Right lobe of liver (tissue), 4 donors: ENCODE results near the gene MDFI.

Experiments used
- POLR2A ChIP-seq: fragments of 450-650 bp; IDR thresholded peaks from one replicate; pipeline ENCODE4 v1.6.1; 2017; ENCODE audit warnings: antibody characterized with exemption, mild to moderate bottlenecking
- TF ChIP-seq, protein P1 (sequence below), 4 donors: fragments of 200-600 bp in 3 of 4; fragments of 450-650 bp in 1 of 4; IDR thresholded peaks; one replicate each; pipeline versions ENCODE4 v1.5.1 to v1.8.0; 2016 to 2022; ENCODE audit warnings: antibody characterized with exemption in 4 of 4, mild to moderate bottlenecking in 2 of 4
- donor health status: DM: no; HTN: no; CAD: no.
- donor health status: DM: no; HTN: no; CAD: no.
- donor health status: DM: no; HTN: yes; CAD: no.

DNA sequence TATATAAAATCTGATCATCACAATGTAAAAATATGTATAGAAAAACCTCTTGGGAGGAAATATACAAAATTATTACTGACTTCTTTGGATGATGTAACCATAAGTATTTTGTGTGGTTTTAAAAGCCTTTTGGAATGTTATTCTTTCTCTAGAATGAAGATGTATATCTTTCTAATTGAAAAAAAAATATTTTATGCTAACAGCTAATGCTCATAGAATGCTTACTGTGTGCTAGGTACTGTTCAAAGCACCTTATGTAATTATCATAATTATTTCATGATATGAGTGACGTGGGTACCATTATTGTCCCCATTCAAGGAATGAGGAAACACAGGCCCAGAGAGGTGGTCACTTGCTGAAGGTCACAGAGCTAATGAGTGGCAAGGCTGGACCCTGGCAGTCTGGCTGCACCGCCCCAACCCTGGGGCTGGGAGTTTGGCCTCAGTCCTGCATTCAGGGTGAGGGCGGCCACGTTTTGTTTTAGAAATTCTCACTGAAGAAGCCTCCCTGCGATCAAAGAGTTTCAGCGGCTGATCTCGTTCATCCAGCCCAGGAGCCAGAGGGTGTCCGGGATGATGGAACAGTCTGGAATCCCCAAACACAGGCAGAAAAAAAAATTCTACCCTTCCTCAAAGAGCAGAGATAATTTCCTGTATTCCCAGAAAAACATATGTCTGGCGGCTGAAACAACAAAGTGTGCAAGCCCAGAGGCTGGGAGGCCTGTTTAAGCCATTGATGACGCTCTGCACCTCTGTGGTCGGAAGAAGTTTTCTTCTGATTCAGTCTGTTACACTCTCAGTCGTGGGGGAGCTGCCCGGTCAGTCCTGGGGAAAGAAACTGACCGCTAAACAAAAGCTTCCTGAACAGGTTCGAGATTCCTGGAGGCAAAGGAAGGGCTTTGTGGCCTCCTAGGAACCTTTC, 59.9 kb downstream of the MDFI start:
- TF ChIP-seq, protein P1, sequence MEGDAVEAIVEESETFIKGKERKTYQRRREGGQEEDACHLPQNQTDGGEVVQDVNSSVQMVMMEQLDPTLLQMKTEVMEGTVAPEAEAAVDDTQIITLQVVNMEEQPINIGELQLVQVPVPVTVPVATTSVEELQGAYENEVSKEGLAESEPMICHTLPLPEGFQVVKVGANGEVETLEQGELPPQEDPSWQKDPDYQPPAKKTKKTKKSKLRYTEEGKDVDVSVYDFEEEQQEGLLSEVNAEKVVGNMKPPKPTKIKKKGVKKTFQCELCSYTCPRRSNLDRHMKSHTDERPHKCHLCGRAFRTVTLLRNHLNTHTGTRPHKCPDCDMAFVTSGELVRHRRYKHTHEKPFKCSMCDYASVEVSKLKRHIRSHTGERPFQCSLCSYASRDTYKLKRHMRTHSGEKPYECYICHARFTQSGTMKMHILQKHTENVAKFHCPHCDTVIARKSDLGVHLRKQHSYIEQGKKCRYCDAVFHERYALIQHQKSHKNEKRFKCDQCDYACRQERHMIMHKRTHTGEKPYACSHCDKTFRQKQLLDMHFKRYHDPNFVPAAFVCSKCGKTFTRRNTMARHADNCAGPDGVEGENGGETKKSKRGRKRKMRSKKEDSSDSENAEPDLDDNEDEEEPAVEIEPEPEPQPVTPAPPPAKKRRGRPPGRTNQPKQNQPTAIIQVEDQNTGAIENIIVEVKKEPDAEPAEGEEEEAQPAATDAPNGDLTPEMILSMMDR (IDR thresholded peaks at IDR 0.05) = no peak
- TF ChIP-seq POLR2A = no peak
